Muscle of back (tissue), 11 donors: ENCODE results near the gene DEFB129. TPM values are rescaled to one million over a fixed set of nuclear protein-coding genes. Genes with fewer than 3 reads are reported as not detected.
"Not testable (repeated sequence)": the region's sequence is repeated elsewhere in the genome, so short reads cannot be mapped to it uniquely, and the experiment has no call there.

Experiments used
- DNase-seq, 3 donors: peaks; one replicate each; pipeline versions ENCODE4 v3.0.0 to v3.0.0-alpha.2; 2013
- polyA plus RNA-seq, 10 donors: library from polyadenylated mRNA; unstranded; fragments of 120-200 nt; gene quantifications; one replicate each; pipeline ENCODE4 v1.2.1, GENCODE V29; 2013; ENCODE audit not compliant: insufficient read length in 10 of 10

DEFB129 gene
- polyA plus RNA-seq, 10 donors = not detected

DNA sequence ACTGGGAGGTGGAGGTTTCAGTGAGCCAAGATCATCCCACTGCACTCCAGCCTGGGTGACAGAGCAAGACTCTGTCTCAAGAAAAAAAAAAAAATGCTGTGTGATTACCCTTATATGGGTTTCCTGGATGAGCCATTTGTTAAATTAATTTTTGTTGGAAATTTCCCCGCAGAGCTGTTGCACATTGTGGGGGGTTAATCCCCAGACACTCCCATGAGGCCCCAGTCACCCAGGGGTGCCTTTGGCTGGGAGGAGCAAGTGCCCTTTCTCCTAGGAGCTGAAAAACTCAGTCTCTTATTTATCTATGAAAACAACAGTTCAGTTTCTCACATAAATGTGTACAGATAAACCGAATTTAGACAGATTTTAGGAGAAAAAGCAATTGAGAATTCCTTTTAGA, 25.7 kb downstream of the DEFB129 start:
- no peak for DNase-seq

DNA sequence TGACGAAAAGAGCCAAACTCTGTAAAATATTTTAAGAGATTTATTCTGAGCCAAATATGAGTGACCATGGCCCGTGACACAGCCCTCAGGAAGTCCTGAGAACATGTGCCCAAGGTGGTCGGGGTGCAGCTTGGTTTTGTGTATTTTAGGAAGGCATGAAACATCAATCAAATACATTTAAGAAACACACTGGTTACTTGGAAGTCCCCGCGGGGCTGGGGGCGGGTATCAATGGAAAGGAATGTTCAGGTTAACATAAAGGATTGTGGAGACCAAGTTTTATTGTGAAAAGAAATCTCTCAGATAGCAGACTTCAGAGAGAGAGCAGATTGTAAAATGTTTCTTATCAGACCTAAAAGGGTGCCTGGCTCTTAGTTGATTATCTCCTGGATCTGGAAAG, 26.4 kb downstream of the DEFB129 start:
- DNase-seq = not testable (repeated sequence)

DNA sequence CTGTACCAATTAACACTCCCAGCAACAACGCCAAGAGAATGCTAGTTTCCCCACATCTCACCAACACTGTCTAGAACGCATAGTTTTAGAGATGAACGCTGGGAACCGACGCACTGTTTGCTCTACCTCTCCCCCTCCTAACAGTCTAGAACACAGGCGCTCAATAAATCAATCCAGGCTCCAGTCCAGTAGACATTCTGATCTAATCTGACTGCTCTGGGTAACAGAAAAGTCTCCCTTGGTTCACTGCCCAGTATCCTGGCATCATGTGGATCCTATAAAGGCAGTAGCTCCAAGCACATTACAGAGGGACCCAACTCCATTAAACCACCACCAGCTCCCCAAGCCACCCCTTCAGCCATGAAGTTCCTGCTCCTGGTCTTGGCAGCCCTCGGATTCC, 30.4 kb downstream of the DEFB129 start, which contains the start of gene DEFB132:
Gene DEFB132 (plus strand): TSS at position 306 of the 400 bp plus-strand sequence. CDS start 55 bp downstream, at position 361.
- no peak for DNase-seq

DNA sequence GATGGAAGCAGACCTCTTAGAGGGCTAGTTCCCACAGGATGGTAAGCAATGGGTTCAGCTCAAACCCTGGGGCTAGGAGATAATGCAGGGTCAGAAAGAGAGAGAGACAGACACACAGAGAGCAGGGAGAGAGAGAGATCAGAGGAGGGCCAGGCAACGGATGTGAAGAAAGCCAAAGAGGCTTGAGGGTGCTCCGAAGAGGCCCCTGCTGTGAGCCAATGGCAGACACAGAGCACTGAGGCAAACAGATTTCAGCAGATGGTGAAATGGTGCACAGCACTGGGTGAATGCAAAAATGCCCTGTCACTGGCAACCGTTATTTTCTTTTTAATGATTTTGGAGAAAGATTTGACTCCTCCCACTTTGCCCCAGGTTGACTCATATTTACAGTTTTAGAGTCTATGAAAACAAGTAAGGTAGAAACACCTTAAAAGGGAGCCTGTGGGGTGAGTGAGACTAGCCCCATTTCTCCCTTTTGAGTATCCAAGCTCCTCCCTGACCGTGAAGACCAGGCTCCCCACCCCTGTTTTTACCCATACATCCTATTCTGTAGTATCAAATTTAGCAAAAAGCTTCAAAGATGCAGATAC, 31.3 kb downstream of the DEFB129 start:
- DNase-seq = no peak

DNA sequence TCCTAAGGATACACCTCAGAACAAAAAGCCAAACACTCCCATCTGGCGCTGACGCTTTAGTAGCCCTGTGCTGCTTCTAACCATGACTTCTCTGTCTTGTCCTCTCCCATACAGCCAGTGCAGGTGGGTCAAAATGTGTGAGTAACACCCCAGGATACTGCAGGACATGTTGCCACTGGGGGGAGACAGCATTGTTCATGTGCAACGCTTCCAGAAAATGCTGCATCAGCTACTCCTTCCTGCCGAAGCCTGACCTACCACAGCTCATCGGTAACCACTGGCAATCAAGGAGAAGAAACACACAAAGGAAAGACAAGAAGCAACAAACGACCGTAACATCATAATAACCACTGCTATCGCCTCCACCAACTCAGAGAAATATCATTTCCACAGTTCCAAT, 31.9 kb downstream of the DEFB129 start:
- no peak for DNase-seq

DNA sequence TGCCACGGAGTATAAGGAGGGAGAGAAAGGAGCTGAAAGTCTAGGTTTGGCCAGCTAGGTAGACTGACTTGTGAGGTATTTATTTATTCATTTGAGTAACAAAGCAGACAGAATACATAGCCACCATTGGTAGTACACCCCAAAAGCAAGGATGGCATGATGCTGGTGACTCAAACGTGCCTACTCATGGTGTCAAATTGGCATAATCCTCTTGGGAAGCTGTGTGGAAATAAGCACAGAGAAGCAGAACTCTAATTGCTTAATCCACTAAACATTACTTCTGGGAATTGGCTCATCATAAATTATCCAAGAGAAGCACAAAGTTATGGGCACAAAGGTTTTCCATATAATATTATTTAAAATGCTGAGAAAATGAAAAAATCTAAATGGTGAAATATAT, 32.9 kb downstream of the DEFB129 start:
- DNase-seq = no peak

DNA sequence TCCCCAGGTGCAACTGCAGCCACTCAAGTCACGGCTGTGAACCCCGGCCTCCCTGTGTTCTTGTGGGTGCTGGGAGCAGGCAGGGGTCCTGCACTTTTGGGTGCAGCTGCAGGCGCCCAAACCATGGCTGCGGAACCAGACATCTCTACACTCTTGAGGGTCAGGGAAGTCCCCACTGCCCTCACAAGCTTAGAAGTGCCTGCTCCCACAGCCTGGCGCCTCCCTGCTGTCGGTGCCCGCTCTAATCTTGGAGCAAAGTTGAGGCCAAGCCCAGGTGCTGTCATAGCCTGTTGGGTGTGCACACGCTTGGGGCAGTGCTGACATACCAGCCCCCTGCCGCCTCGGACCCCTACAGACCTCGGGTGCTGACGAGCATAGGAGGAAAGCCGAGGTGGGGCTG, 36.6 kb downstream of the DEFB129 start:
- no peak for DNase-seq

DNA sequence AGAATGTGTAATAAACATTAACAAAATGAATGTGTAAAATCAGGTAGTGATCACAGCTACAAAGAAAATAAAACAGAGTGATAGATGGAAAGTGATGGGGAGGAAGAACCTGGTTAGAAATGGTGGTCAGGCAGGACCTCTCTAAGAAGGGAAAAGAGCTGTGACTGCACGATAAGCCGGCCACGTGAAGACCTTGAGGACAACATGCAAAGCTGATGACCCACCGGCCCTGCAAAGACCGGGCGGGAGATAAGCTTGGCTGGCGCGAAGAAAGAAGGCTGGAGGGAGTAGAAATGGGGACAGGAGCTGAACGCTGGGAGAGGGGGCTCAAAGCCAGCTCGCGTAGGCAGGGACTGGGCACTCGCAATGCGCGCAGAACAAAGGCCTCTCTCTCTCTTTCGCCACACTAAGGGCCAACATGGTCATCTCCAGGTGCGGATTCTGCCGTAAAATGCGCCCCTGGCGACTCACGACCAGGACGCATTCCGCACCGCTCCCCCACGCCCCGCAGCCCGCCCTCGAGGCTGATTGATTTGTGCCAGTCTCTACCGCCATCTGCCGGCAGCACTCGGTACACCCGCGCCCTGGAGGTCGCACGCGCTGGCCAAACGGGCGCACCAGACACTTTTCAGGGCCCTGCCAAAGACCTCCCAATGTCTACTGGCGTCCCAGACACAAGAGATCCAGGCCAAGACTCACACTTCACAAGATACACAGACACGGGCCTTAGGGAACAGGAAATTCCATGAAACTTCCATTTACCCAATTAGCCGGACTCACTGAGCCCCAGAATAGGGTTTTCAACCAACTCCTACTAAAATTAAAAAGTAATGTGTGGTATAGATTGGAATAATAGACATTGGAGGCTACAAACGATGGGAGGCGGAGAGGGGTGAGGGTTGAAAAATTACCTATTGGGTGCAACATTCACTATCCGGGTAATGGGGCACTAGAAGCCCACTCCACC, 39.8 kb downstream of the DEFB129 start:
- DNase-seq = peak; percentile 67 to 92 (median 86)

DNA sequence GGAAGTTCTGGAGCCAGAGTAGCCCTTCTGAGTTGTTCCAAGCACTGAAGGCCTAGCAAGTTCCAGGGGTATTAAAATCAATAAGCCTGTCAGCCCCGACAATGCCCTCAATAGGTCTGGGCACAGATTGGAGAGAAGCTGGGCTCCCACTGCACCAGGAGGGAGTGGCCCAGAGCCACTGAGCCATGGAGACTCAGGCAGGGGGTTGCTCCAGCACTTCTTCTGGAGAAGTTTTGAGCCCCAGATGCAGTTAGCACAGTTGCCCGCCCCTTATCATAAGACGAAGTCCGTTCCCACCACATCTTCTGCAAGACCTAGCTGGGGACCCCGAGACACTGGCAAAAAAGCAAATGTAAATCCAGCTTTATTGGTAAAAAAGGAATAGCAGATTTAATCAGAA, 43.5 kb downstream of the DEFB129 start:
- no peak for DNase-seq

DNA sequence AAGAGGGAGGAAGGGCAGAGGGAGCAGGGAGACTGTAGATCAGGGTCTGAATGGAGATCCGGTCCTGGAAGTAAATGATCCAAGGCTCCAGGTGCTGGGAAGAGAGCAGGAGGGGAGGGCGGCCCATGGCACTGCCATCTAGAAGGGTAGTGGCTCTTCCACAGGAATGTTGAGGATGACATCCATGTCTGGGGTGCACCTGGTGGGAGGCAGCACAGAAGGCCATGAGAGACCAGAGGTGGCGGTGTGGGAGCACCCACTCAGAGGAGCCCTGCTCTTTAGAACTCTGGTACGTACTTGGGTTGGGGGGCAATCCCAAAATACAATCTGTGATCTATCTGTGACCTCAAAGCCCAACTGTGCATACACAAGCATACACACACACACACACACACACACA, 44.0 kb downstream of the DEFB129 start:
- DNase-seq = no peak

DNA sequence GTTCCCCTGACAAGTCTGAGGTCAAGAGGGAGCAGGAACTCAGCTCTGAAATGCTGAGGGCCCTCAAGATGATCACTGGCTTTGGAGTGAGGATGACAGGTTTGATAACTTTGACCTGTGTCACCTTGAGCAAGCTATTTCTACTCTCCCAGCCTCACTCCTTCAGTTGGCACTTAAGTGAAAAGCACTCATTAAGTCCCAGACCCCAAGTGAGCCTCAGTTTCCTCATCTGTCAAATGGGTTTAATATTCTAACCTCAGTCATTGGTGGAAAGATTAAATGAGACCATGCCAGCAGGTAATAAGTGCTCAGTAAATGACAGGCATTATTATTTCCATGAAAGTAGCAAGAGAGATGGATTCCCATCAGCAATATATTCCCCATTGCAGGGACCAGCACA, 44.5 kb downstream of the DEFB129 start:
- DNase-seq = no peak

DNA sequence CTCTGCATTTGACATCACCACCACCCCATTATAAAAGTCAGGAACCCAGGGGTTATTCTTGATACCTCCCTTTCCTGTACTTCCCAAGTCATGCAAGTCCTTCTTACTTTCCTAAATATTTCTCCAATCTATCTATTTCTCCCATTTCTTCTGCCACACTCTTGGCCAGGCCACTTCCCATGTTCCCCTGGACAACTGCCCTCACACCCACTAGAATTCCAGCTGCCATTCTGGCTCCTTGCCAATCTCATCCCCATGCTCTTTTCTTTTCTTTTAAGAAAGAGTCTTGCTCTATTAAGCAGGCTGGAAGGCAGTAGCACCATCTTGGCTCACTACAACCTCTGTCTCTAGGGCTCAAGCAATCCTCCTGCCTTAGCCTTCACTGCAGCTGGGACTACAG, 45.7 kb downstream of the DEFB129 start:
- DNase-seq = no peak

DNA sequence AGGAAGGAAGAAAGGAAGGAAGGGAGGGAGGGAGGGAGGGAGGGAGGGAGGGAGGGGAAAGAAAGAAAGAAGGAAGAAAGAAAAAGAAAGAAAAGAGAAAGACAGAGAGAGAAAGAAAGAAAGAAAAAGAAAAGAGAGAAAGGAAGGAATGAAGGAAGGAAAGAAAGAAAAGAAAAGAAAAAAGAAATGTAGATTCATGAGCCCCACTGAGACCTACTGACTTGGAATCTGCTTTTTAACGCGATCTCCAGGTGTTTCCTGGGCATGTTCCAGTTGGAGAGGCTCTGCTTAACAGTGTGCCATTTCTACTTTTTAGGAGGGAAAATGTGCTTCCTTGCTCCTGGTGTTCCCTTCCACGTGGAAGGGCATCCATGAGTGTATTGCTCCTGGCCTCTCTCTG, 46.8 kb downstream of the DEFB129 start:
- DNase-seq = no peak

DNA sequence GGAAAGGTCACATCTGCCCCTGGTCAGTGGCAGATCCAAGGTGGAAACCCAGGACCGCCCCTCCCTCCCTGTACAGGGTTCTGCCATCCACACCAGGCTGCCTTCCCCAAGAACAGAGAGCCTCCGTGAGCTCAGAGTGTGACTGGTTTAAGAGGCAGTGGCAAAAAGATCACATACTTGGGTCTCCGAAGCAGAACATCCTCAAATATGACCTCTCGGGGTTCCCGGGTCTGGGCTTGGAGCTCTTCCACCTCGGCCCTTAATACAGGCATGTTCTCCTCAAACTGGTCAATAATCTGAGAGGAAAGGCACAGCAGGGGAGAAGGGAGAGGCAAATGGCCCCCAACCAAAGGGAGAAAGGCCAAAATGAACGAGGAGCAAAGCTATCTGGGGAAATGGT, 48.7 kb downstream of the DEFB129 start:
- DNase-seq = no peak

DNA sequence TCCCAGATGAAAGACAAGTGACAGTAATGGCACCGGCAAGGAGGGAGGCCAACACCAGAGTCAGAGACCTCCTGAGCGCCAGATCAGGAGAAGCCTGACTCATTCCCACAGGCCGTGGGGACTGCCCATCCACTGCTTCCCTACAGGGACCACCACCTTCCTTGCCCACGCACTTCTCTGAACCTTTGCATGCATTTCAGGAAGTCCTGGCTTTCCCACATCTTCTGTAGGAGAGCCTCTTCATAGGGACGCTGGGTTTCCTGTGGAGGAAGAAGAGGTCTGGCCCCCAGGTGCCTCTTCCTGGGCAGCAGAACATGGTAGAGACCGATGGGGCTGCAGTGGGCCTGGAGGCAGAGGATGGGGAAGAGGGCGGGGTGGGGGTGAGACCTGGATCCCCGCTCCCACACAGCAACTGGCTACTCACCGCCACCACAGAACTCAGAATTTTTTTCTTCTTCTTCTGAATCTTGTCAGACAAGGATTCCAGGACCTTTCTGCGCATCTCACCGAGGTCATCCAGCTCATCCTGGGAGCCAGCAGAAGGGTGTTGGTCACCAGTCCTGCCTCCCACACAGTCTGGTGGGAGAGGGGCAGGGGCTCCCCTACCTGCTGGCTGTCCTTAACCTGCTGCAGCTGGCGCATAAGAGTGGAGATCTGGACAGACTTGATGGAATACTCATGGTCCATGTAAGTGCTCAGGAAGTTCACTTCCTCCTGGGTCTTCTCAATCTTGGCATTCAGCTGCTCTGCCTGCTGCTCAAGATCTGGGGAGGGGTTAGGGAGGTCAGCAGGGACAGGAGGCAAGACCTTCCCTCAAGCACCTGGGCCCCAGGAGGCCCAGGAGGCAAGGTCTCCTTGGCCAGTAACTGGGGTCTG, 49.8 kb downstream of the DEFB129 start:
- no peak for DNase-seq

DNA sequence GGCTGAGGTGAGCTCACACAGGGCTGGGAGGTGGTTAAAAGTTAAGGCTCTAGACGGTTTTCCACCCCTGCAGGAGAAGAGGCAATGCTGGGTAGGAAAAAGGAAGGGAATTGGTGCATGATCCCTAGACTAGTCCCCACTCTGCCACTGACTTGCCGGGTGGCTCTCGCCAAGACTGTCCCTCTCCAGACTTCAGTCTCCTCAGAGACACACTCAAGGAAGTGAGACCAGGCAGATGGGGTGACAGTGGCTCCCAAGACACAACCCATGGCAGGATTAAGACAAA, 50.4 kb downstream of the DEFB129 start:
- no peak for DNase-seq

DNA sequence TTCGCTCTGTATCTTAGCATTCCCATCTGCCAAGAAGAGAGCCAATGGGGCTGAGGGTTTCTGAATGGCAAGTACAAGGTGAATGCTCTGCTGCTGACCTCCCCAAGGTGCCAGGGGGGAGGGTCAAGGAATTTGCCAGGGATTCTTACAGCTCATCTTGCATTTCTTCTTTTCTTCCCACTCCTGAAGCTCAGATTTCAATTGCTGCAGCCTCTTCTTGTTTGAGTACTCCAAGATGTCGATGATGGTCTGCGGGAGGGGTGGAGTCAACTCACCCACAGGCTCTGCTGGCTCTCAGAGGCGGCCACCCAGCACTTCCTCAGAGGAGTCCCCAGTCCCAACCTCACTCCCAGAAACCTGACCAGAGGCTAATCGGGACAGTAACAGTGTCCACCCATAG, 51.1 kb downstream of the DEFB129 start:
- no peak for DNase-seq

DNA sequence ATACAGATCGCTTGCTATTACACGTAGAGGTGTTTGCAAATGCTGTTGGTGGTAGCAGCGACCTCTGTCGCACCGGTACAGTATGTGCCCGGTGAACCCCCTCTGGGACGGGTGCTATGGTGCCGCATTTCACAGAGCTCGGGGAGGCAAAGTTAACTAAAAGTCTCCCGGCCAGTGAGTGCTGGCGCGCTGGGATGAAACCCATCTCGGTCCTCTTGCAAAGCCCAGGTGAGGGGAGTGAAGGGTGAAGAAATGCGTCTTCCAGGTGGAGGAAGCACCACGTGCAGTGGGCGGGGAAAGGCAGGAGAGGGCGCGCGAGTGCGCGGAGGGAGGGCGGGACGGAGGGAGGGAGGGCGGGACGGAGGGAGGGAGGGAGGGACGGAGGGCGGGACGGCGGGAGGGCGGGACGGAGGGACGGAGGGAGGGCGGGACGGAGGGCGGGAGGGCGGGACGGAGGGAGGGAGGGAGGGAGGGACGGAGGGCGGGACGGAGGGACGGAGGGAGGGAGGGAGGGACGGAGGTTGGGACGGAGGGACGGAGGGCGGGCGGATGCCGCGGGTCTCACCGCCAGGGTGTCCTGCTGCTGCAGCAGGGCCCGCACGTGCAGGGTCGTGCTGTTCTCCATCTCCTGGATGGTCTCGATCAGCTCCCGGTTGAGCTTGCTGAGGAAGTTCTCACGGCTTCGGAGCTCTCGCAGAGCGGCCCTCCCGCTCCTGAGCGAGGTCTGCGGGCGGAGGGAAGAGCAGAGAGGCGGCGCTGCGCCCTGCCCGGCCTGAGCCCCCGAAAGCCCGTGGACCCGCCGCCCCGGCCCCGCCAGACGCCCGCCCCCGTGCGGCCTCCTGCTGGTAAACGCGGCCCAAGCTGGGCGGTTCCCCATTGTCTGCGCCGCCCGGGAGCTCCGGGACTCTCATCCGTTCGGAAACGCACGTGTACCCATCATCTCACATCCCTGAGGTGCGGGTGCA, 51.8 kb downstream of the DEFB129 start:
- DNase-seq = peak in 2 of 3 donors; percentile 37 to 82
